Measurements from ENCODE around the gene CACNA1B. TPM values are rescaled to one million over a fixed set of nuclear protein-coding genes. Genes with fewer than 3 reads are reported as not detected.
A peak's percentile ranks its signal among the peaks of the same experiment; 100 is the strongest.

The CACNA1B gene
- total RNA-seq, 6 donors from 2014 or later, result 0.03 to 0.15 (median 0.03) TPM; not detected in 3

- Histone ChIP-seq H3K36me3 (no peaks in the 10 kb centered on the region), H3K27ac (no peak overlapping the region), H3K4me3 (no peak overlapping the region), H3K9me3 (no peaks in the 10 kb centered on the region), H3K27me3 (peaks cover 3 to 26% (median 10%) of the 10 kb centered on the region in 4 donors), H3K4me1 (peaks cover 4 to 19% (median 7%) of the 10 kb centered on the region in 4 donors)
- no peak for TF ChIP-seq POLR2AphosphoS5 (IDR thresholded peaks at IDR 0.05)
- no peak for TF ChIP-seq EP300 (IDR thresholded peaks at IDR 0.05)
- TF ChIP-seq CTCF (IDR thresholded peaks at IDR 0.05), result no peak
- TF ChIP-seq POLR2A (IDR thresholded peaks at IDR 0.05), result no peak
- DNase-seq, result no peak
- 80 to 81% methylated on average over 9 of the region's 9 CpGs for WGBS, 2 donors
- ATAC-seq (ENCODE audit: low FRiP score in 2 of 2), result no peak
Measured at GRCh38 chr9:137873858-137874362, 3.7 kb upstream of the CACNA1B start.

GRCh38 chr9:137875354-137875753, 2.2 kb upstream of the CACNA1B start:
- Histone ChIP-seq H3K4me1 (peaks cover 4 to 19% (median 7%) of the 10 kb centered on the region in 4 donors), H3K27ac (no peak overlapping the region), H3K27me3 (peaks cover 3 to 30% (median 10%) of the 10 kb centered on the region in 4 donors), H3K36me3 (no peaks in the 10 kb centered on the region), H3K4me3 (no peak overlapping the region), H3K9me3 (no peaks in the 10 kb centered on the region)
- DNase-seq, result peak in 1 of 2 donors; percentile 25
- TF ChIP-seq POLR2A (IDR thresholded peaks at IDR 0.05), result no peak
- no peak for TF ChIP-seq EP300 (IDR thresholded peaks at IDR 0.05)
- no peak for TF ChIP-seq POLR2AphosphoS5 (IDR thresholded peaks at IDR 0.05)
- no peak for TF ChIP-seq CTCF (IDR thresholded peaks at IDR 0.05)
- WGBS, 2 donors, result 78 to 85% methylated on average over 6 to 14 of the region's 14 CpGs
- no peak for ATAC-seq (ENCODE audit: low FRiP score in 2 of 2)

- ATAC-seq (ENCODE audit: low FRiP score in 2 of 2), result no peak
- no peaks in the 10 kb centered on the region for H3K36me3 ChIP-seq
- no peak overlapping the region for H3K27ac ChIP-seq
- H3K9me3 ChIP-seq, result no peaks in the 10 kb centered on the region
- 83 to 89% methylated on average over 10 of the region's 10 CpGs for WGBS, 2 donors
- H3K27me3 ChIP-seq, result peaks cover 3 to 30% (median 10%) of the 10 kb centered on the region in 4 donors
- no peak for DNase-seq
- TF ChIP-seq POLR2AphosphoS5 (IDR thresholded peaks at IDR 0.05) (no peak), CTCF (IDR thresholded peaks at IDR 0.05) (no peak), POLR2A (IDR thresholded peaks at IDR 0.05) (no peak), EP300 (IDR thresholded peaks at IDR 0.05) (no peak)
- H3K4me3 ChIP-seq, result no peak overlapping the region
- H3K4me1 ChIP-seq, result peaks cover 4 to 19% (median 7%) of the 10 kb centered on the region in 4 donors
Measured at GRCh38 chr9:137875846-137876245, 1.7 kb upstream of the CACNA1B start.

GRCh38 chr9:137876269-137876668, 1.3 kb upstream of the CACNA1B start:
- no peak for DNase-seq
- Histone ChIP-seq H3K36me3 (no peaks in the 10 kb centered on the region), H3K27ac (no peak overlapping the region), H3K9me3 (no peaks in the 10 kb centered on the region), H3K4me1 (peaks cover 4 to 19% (median 7%) of the 10 kb centered on the region in 4 donors), H3K27me3 (peaks cover 3 to 30% (median 10%) of the 10 kb centered on the region in 4 donors), H3K4me3 (no peak overlapping the region)
- no peak for ATAC-seq (ENCODE audit: low FRiP score in 2 of 2)
- no peak for TF ChIP-seq POLR2A (IDR thresholded peaks at IDR 0.05)
- TF ChIP-seq CTCF (IDR thresholded peaks at IDR 0.05), result no peak
- no peak for TF ChIP-seq POLR2AphosphoS5 (IDR thresholded peaks at IDR 0.05)
- TF ChIP-seq EP300 (IDR thresholded peaks at IDR 0.05), result no peak
- 82 to 83% methylated on average over 8 of the region's 8 CpGs for WGBS, 2 donors

Measured in upper lobe of left lung (tissue), 6 donors.